GM19240 (cell line): ENCODE data around the gene FANCC.

Experiments
- DNase-seq: peaks from one replicate; pipeline ENCODE4 v3.0.0; 2011; ENCODE audit warnings: low spot score; ENCODE audit not compliant: insufficient read length

FANCC gene

DNA sequence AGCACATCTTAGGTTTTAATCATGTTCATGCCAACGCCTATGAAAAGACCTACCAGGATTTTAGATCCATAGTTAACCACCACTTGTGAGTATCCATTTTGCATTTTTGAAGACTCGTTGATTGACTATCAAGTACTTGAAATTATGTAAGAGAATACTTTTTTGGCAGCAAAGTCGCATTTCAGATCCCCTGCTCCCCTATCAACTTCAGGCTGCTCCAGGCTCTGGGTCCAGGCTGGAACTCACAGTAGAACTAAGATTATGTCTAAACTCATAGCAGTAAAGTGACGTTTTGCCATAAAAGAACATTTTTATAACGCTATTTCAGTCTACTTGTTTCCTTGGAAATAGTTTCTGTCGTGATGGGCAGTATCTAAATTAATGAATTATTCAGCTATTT, 267.7 kb downstream of the FANCC start:
- DNase-seq, result no peak
